PC-3 (cell line): ENCODE results near the gene BCL11B. TPM values are rescaled to one million over a fixed set of nuclear protein-coding genes. Genes with fewer than 3 reads are reported as not detected.

Source experiments
- ATAC-seq: fragments of 200-7000 bp; cut with Tn5 transposase; 2 replicates; pipeline ENCODE4 v1.9.1; 2020; ENCODE audit warnings: mild to moderate bottlenecking, moderate library complexity
- BruUV-seq: library from RNA; stranded (reverse); fragments of 400-500 nt; replicated peaks from 2 replicates; lab custom pipeline; 2021; lab: Mats Ljungman, UMichigan
- CTCF ChIA-PET: fragments of 300-600 bp; sonication (Branson Sonifier 250); formaldehyde crosslinking; loops from one replicate; lab custom pipeline; 2022; ENCODE audit warnings: antibody characterized with exemption; lab: Charles Lee
- POLR2A ChIA-PET: fragments of 300-600 bp; sonication (Branson Sonifier 250); formaldehyde crosslinking; loops from one replicate; lab custom pipeline; 2022; ENCODE audit warnings: antibody characterized with exemption; ENCODE audit not compliant: unreplicated experiment; lab: Charles Lee
- DNase-seq: peaks from one replicate; pipeline ENCODE4 v3.0.0-alpha.2; 2015
- H2AFZ ChIP-seq: fragments of 300-600 bp; sonication (generic); 2 replicates; pipeline ENCODE4 v1.6.0; 2016; ENCODE audit warnings: antibody characterized with exemption, low read length
- H3F3A ChIP-seq: fragments of 300-600 bp; sonication (generic); one replicate; pipeline ENCODE4 v1.6.0; 2017; ENCODE audit warnings: antibody characterized with exemption, low read length, control low read depth, mild to moderate bottlenecking; ENCODE audit not compliant: unreplicated experiment
- H3K27ac ChIP-seq: fragments of 300-600 bp; sonication (generic); 2 replicates; pipeline ENCODE4 v1.5.1; 2016; ENCODE audit warnings: mild to moderate bottlenecking, low read length
- H3K27me3 ChIP-seq: fragments of 300-600 bp; sonication (generic); 2 replicates; pipeline ENCODE4 v1.6.1; 2016; ENCODE audit warnings: low read length, mixed read lengths
- H3K36me3 ChIP-seq: fragments of 300-600 bp; sonication (generic); 2 replicates; pipeline ENCODE4 v1.6.1; 2016; ENCODE audit warnings: low read depth, mixed run types, low read length, mixed read lengths
- H3K4me1 ChIP-seq: fragments of 300-600 bp; sonication (generic); 2 replicates; pipeline ENCODE4 v1.5.1; 2016; ENCODE audit warnings: low read length; ENCODE audit not compliant: insufficient read depth
- H3K4me2 ChIP-seq: fragments of 300-600 bp; sonication (generic); 2 replicates; pipeline ENCODE4 v1.6.0; 2016; ENCODE audit warnings: low read length
- H3K4me3 ChIP-seq: fragments of 300-600 bp; sonication (generic); 2 replicates; pipeline ENCODE4 v1.5.1; 2016; ENCODE audit warnings: mild to moderate bottlenecking, low read length, mixed read lengths
- H3K79me2 ChIP-seq: fragments of 300-600 bp; sonication (generic); 2 replicates; pipeline ENCODE4 v1.6.1; 2017; ENCODE audit warnings: low read length, mixed read lengths
- H3K9ac ChIP-seq: fragments of 300-600 bp; sonication (generic); 2 replicates; pipeline ENCODE4 v1.6.0; 2016; ENCODE audit warnings: mild to moderate bottlenecking, low read length
- H3K9me2 ChIP-seq: fragments of 300-600 bp; sonication (generic); replicated peaks from 2 replicates; pipeline ENCODE4 v1.6.1; 2016; ENCODE audit warnings: mixed run types, low read length, mixed read lengths
- H3K9me3 ChIP-seq: fragments of 300-600 bp; sonication (generic); 2 replicates; pipeline ENCODE4 v1.6.1; 2016; ENCODE audit warnings: low read length, mixed read lengths
- H4K20me1 ChIP-seq: fragments of 300-600 bp; sonication (generic); 2 replicates; pipeline ENCODE4 v1.6.1; 2016; ENCODE audit warnings: low read length, mixed read lengths
- EZH2 ChIP-seq: fragments of 300-600 bp; sonication (generic); IDR thresholded peaks from one replicate; pipeline ENCODE4 v1.6.1; 2017; ENCODE audit warnings: antibody characterized with exemption, mild to moderate bottlenecking, low read length; ENCODE audit not compliant: unreplicated experiment
- EZH2phosphoT487 ChIP-seq: fragments of 300-600 bp; sonication (generic); IDR thresholded peaks from 2 replicates; pipeline ENCODE4 v1.6.1; 2018; ENCODE audit warnings: mild to moderate bottlenecking, antibody characterized with exemption, low read length, borderline replicate concordance
- intact Hi-C: fragments of 100-400 bp; cut with micrococcal nuclease; formaldehyde crosslinking; loops from 2 replicates; pipeline ENCODE4 v1.9.0; 2023
- total RNA-seq: library from RNA; depleted of rRNA; stranded (reverse); fragments of >200 nt; gene quantifications from 2 replicates; pipeline ENCODE4 v1.2.3, GENCODE V29; 2014
- TF ChIP-seq, protein P1 (sequence below): fragments of 300-600 bp; sonication (generic); conservative IDR thresholded peaks from 2 replicates; pipeline ENCODE4 v1.5.1; 2017; ENCODE audit warnings: antibody characterized with exemption, low read depth, mild to moderate bottlenecking, low read length

Gene BCL11B
- total RNA-seq, 1 experiment from 2014 or later, result 0.73 TPM

DNA sequence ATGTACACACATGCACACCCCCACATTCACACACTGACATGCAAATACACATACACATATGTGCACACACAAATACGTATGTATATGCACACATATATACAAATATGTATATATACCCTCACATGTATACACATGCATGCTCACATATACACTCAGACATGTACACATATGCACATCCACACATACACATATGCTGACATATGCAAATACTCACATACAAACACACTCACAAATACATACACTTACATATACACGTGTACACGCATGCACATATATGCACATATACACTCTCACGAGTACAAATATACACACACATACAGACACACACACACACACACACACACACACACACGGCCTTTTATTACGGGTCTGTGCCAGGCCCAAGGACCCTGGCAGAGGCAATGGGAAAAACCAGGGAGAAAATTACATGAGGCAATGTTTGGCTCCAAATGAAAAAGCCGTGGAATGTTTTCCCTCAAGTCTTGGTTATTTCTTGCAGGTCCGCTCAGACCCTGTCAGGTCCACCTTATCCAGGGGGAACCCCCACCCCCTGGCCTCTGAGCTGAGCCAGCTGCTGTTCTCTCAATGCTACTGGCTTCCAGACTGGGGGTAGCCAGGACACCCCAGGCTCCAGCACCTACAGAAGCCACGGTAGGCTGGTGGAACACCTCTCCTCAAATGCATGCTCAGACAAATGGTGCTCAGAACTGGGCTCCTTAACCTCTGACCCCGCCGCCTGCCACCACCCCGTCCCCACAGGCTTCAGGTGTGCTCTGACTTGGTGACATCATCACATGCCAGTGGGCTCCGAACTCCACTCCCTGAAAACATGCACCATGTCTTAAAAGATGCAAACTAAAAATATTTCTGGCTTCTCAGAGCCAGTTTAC, 54.7 kb downstream of the BCL11B start:
- TF ChIP-seq, protein P1, sequence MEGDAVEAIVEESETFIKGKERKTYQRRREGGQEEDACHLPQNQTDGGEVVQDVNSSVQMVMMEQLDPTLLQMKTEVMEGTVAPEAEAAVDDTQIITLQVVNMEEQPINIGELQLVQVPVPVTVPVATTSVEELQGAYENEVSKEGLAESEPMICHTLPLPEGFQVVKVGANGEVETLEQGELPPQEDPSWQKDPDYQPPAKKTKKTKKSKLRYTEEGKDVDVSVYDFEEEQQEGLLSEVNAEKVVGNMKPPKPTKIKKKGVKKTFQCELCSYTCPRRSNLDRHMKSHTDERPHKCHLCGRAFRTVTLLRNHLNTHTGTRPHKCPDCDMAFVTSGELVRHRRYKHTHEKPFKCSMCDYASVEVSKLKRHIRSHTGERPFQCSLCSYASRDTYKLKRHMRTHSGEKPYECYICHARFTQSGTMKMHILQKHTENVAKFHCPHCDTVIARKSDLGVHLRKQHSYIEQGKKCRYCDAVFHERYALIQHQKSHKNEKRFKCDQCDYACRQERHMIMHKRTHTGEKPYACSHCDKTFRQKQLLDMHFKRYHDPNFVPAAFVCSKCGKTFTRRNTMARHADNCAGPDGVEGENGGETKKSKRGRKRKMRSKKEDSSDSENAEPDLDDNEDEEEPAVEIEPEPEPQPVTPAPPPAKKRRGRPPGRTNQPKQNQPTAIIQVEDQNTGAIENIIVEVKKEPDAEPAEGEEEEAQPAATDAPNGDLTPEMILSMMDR, result no peak
- TF ChIP-seq EZH2 (no peak), EZH2phosphoT487 (no peak)
- intact Hi-C loops, result no loop called here
- DNase-seq (no peak), ATAC-seq (no peak)
- Histone ChIP-seq H3K27me3 (peaks cover 59% of the 10 kb centered on the region), H3K4me2 (no peak overlapping the region), H3K9me2 (no peaks in the 10 kb centered on the region), H4K20me1 (no peaks in the 10 kb centered on the region), H3K27ac (no peak overlapping the region), H2AFZ (no peak overlapping the region), H3K9ac (no peak overlapping the region), H3K9me3 (no peaks in the 10 kb centered on the region), H3K4me3 (no peak overlapping the region), H3K36me3 (no peaks in the 10 kb centered on the region), H3K79me2 (no peaks in the 10 kb centered on the region), H3K4me1 (no peaks in the 10 kb centered on the region), H3F3A (no peaks in the 10 kb centered on the region)
- ChIA-PET POLR2A (no interaction called here), CTCF (no interaction called here)
- no TSS peak for BruUV-seq

- POLR2A ChIA-PET, result no interaction called here
Observed at GRCh38 chr14:99216191-99216590, 55.8 kb downstream of the BCL11B start.

More at GRCh38 chr14:99216191-99216590, 55.8 kb downstream of the BCL11B start:
- Histone ChIP-seq H3K9me3 (no peaks in the 10 kb centered on the region), H3K9ac (no peak overlapping the region), H3K27me3 (peaks cover 52% of the 10 kb centered on the region), H3K79me2 (no peaks in the 10 kb centered on the region), H3K36me3 (no peaks in the 10 kb centered on the region), H3K27ac (no peak overlapping the region), H3K4me3 (no peak overlapping the region), H2AFZ (no peak overlapping the region), H3F3A (no peaks in the 10 kb centered on the region), H4K20me1 (no peaks in the 10 kb centered on the region), H3K4me2 (no peak overlapping the region), H3K9me2 (no peaks in the 10 kb centered on the region), H3K4me1 (no peaks in the 10 kb centered on the region)
- no TSS peak for BruUV-seq
- DNase-seq (no peak), ATAC-seq (no peak)
- CTCF ChIA-PET, result no interaction called here
- TF ChIP-seq EZH2, result no peak
- no peak for TF ChIP-seq EZH2phosphoT487
- TF ChIP-seq, protein P1, result no peak
- intact Hi-C loops, result no loop called here
